Measurements from ENCODE around the gene UEVLD. TPM values are rescaled to one million over a fixed set of nuclear protein-coding genes. Genes with fewer than 3 reads are reported as not detected.
"Not testable (repeated sequence)": the region's sequence is repeated elsewhere in the genome, so short reads cannot be mapped to it uniquely, and the experiment has no call there.

The UEVLD gene
- total RNA-seq (ENCODE audit: insufficient read depth, low replicate concordance) = 36.1 TPM

- peak; percentile 95 for DNase-seq (ENCODE audit: low spot score)
These were observed at the start of gene UEVLD for GRCh38 chr11:18588297-18589252. Gene UEVLD, minus strand, starts transcription at chr11:18588734. Its CDS starts 80 bp downstream, at chr11:18588654.

- peak; percentile 100 for DNase-seq (ENCODE audit: low spot score)
These were observed 45.9 kb upstream of the UEVLD start, which contains the start of gene SPTY2D1 for GRCh38 chr11:18634140-18635032. Gene SPTY2D1, minus strand, starts transcription at chr11:18634342. Its CDS starts 85 bp downstream, at chr11:18634257.

- DNase-seq (ENCODE audit: low spot score) = no peak
These were observed 45.0 kb upstream of the UEVLD start for GRCh38 chr11:18633256-18634139.

DNA sequence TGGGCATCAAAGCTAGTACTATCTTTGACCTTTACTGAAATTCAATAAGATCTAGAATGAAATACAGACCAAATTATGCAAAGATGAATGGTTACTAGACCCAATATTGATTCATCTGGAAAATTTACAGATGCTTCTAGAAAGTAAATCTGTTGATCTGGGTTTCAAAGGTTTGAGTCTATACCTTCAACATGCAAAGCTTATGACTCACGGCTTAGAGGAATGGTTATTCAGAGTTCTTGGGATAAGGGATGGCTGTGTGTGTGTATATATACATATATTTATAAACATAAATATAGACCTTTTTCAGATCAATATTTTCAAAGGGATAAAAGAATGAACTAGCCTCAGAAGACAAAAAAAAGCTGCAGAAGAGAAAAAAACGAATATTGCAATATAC is 44.3 kb upstream of the UEVLD start:
- DNase-seq (ENCODE audit: low spot score) = no peak

DNA sequence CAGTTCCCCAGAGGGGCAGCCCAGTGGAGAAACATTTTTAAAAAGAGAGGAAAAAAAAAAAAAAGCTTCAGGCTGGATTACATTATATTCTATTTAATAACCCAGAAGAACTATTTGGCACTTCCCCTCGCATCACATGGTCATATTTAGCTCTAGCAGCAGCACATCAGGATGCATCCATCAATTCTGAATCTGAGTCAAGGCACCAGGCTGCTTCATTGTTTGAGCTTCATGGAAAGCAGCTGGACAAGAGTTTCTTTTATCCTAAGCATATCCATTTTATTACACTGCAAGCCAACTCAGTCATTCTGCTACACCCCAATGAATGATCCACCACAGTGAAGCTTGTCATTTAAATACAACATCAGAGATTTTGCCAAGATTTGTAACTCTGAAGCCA is 35.6 kb upstream of the UEVLD start:
- DNase-seq (ENCODE audit: low spot score) = no peak

GRCh38 chr11:18623707-18624106 is 35.2 kb upstream of the UEVLD start:
- DNase-seq (ENCODE audit: low spot score) = no peak

DNA sequence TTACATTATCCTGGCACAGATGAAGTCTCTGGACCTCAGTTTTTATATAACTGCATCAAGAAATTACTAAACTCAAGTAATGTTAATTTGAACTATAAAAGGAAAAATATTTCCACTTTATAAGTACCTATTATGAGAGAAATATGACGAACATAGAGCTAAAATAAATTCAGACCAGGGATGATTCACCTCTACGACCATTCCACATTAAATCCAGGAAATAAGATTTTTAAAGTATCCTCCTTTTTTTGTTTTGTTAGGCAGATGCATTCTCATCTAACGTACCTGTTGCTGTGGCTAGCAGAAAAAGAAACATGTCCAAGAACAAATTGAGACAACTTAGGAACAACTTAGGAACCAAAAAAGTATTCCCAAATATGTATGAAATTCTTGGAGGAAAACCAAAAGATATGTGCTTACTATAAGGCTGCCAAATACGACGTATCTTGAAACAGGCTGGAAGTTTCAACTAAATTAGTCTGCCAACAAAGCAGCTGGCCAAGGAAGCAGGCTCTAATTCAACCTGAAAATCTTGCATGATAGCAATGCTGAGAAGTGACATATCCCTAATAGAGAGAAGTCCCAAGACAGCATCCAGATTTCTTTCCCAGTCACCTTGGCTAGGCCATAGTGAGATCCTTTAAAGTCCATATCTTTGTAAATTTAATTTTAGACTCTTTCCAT is 29.9 kb upstream of the UEVLD start:
- DNase-seq (ENCODE audit: low spot score) = peak; percentile 86

- peak; percentile 43 for DNase-seq (ENCODE audit: low spot score)
These were observed 29.3 kb upstream of the UEVLD start for GRCh38 chr11:18617688-18618341.

DNA sequence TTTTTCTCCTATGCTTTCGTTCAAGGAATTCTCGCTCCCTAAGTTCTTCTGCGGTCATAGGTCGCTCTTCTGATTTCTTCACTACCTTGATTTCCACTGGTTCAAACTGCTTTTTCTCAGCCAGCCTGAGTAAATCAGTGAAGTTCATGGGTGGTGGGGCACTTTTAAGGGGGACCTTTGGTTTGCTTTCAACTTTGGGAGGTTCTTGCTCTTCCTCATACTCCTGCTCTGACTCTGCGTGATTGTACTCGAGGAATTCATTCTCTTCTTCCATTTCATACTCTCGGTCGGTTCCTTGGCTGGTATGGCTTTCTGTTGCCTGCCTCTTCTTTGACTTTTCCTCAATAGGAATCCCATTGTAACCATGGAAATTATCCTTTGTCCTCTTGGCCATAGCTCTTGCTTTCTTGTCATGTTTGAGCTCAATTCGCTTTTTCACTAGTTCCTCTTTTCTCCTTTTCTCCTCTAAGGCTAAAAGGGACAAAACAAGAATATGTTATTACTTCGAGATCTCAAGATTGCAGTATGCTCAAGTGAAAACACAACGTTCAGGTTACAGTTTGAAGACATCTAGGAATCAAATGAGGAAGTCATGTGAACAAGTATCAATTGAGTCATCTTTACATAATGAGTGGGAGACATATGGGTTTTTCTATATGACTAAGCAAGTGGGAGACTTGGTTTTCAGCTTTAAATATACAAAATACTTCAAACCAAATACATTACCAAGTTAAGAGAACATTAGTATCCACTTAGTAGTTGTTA is 27.3 kb upstream of the UEVLD start:
- no peak for DNase-seq (ENCODE audit: low spot score)

GRCh38 chr11:18614667-18615066 is 26.1 kb upstream of the UEVLD start:
- DNase-seq (ENCODE audit: low spot score) = no peak

DNA sequence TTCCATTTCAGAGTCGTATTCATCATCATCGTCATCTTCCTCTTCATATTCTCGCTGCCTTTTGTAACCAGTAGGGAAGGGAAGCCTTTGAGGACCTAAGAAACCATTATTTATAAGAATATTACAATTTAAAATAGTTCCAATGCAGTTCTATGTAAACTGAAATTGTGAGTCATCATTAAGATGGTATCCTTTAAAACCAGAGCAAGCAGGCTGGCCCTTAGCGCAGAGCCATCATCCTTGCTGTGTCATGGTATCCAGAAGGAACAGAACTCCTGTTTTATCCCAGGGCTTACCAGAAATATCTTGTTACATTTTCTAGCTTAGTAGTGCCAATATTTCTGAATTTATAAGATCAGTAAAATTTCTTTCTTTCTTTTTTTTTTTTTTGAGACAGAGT is 23.9 kb upstream of the UEVLD start:
- DNase-seq (ENCODE audit: low spot score) = no peak

DNA sequence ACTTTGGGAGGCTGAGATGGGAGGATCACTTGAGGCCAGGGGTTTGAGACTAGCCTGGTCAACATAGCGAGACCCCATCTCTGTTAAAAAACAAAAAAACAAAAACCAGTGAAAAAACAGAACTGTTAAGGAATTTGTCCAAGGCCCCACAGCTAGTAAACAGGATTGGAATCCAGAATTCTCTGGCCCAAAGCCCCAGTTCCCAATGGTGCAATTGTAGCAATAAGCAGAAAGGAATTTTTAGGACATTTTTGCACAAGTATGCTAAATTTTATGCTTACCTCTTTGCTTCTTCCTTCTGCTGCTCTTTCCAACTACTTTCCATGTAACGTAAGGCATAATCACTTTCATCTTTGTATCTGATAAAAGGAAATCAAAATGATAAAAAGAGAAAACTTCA is 22.7 kb upstream of the UEVLD start:
- DNase-seq (ENCODE audit: low spot score) = no peak

DNA sequence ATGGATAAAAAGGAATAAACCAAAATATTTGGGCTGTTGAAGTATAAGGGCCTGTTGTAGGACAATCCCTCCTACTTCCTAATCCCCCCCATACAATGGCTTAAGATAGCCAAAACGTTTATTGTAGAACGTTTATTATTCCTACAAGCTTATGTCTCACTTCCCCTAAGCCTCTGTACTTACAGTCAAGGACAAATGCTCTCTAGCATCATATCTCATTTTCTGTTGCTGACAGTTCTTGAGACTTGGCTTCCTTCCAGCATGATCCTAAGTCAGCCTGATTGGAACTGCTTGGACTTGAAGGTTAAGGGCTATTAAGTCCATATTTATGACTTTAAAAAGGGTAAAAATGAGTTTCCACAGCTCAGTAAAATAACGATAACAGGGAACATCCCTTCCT is 19.8 kb upstream of the UEVLD start:
- DNase-seq (ENCODE audit: low spot score) = peak; percentile 21

DNA sequence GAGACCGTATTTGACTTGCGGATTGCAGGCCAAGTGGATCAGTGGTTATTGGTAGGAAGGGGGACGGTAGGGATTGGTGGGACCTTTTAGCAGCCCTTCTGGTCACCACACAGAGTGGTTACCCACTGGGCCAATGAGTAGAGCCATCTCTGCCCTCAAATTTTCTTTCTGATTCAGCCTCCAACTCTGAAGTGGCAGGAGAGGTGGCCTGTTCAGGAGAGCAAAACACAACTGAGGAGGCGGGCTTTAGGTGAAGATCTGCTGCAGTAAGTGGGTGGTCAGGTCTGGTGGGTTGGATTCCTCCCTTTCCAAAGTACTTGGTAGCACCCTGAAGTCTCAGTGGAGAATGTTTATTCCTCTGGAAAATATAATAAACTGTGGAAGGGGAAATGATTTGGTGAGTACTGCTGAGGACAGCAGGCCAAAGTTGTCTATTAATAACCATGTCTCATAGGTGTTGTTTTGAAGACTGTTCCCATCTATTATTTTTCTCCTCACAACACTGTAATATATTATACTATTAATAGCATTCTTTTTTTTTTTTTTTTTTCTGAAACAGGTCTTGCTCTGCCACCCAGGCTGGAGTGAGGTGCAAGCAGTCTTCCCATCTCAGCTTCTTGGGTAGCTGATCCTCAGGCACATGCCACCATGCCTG is 12.5 kb upstream of the UEVLD start:
- DNase-seq (ENCODE audit: low spot score) = no peak

DNA sequence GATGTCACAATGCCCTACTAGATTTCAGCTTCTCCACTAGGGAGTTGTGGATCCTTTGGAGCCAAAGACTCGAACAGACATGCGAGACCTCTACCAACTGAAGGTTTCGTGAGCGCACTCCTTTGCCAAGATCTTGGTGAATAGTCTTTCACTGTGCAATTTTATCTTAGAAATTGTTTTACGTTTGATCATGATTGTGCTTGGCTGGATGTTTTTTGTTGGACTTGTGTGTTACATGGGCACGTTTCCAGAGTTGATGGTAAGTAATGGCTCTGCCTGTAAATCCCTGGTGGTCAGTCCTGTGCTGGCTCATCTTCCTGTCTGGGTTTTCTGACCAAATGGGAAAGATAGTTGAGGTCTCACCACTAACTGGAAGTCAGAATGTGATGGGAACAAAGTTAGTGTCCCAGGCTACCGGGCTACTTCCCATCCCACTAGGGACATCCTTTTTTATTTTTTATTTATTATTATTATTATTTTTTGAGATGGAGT is 11.3 kb upstream of the UEVLD start, which contains the start of gene MISFA:
Gene MISFA (plus strand): TSS at position 51 of the 492 bp plus-strand sequence. CDS start 140 bp downstream, at position 191.
- DNase-seq (ENCODE audit: low spot score) = no peak

DNA sequence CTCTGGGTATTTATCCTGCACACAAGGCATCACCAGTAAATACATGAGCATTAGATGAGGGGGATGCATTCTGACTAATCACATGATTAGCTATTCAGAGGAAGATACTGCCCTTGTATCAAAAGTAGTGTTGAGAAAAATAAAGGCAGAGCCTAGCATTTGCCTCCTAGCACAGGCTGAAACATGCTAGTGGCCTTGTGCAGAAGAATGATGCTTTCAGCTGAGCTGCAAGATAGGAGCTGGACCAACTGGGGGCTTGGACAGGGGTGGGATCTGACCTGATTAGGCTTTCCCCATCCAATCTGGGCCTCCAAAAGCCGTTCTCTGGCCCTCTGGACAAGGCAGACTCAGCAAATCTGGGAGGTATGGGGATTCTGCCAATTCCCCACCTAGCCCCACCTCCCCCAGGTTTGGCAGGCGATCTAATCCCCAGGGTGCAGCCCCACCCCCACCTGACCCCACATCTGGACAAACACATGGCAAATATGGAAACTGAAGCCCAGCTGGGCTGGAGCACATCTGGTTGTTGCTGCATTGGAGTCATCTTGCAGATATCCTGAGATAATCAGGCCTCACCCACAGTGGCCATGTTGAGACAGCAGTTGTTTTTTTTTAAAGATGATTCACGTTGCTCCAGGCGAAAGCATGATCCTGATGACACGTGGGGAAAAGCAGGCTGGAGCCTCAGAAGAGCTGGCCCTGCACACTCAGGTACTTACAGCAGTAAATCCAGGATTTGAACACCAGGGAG is 6.6 kb upstream of the UEVLD start:
- peak; percentile 40 for DNase-seq (ENCODE audit: low spot score)

DNA sequence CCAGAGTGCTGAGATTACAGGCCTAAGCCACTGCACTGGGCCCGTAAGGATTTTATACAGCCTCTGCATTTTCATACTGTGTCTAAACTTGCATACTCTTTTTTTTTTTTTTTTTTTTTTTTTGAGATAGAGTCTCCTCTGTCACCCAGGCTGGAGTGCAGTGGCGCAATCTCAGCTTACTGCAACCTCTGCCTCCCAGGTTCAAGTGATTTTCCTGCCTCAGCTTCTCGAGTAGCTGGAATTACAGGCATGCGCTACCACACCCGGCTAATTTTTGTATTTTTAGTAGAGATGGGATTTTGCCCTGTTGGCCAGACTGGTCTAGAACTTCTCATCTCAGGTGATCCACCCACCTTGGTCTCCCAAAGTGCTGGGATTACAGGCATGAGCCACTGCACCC is 5.6 kb upstream of the UEVLD start:
- DNase-seq (ENCODE audit: low spot score) = not testable (repeated sequence)

- no peak for DNase-seq (ENCODE audit: low spot score)
These were observed 2.0 kb upstream of the UEVLD start for GRCh38 chr11:18590571-18590970.
